Measurements from ENCODE around the gene BMPR1A. TPM values are rescaled to one million over a fixed set of nuclear protein-coding genes. Genes with fewer than 3 reads are reported as not detected.

BMPR1A gene
- polyA plus RNA-seq, 3 donors, result 0.25 to 0.67 (median 0.61) TPM

GRCh38 chr10:86936661-86937501, 180.5 kb downstream of the BMPR1A start:
- H4K20me1 ChIP-seq (ENCODE audit: insufficient read depth, low read length), result no peaks in the 10 kb centered on the region
- Mint-ChIP-seq H3K27me3 (ENCODE audit: low read depth in 3 of 3) (peaks cover 3 to 5% (median 5%) of the 10 kb centered on the region in 3 donors), H3K36me3 (no peaks in the 10 kb centered on the region), H3K4me3 (no peak overlapping the region), H3K4me1 (peaks cover 2% of the 10 kb centered on the region), H3K9me3 (no peaks in the 10 kb centered on the region), H3K27ac (no peak overlapping the region)
- H3K4me3 ChIP-seq (replicated peaks in 1 of 3; ENCODE audit: low read depth in 2 of 3, low read length in 3 of 3), result no peak overlapping the region
- H3K4me2 ChIP-seq (replicated peaks; ENCODE audit: extremely low read depth, low read length, poor library complexity, severe bottlenecking), result no peak overlapping the region
- DNase-seq, result no peak
- H3K79me2 ChIP-seq (ENCODE audit: insufficient read depth, low read length), result no peaks in the 10 kb centered on the region
- 93% methylated on average over 10 of the region's 13 CpGs for WGBS (ENCODE audit: insufficient coverage)
- no peak overlapping the region for H3K27ac ChIP-seq (ENCODE audit: low read depth in 1 of 2, low read length in 2 of 2)
- H3K4me1 ChIP-seq (ENCODE audit: control insufficient read depth in 1 of 2, insufficient read depth in 2 of 2, low read length in 2 of 2), result peaks cover 4 to 6% of the 10 kb centered on the region in 2 donors
- TF ChIP-seq CTCF (IDR thresholded peaks at IDR 0.05), result no peak
- no peak overlapping the region for H3K9ac ChIP-seq (ENCODE audit: insufficient read depth, low read length, poor library complexity, severe bottlenecking)
- H3K36me3 ChIP-seq (replicated peaks in 1 of 2; ENCODE audit: control insufficient read depth in 1 of 2, insufficient read depth in 2 of 2, low read length in 2 of 2), result no peaks in the 10 kb centered on the region
- intact Hi-C loops (cut with micrococcal nuclease), result no loop called here
- H3K27me3 ChIP-seq (ENCODE audit: control insufficient read depth in 2 of 2, insufficient read depth in 2 of 2, low read length in 2 of 2), result peaks cover 0 to 3% of the 10 kb centered on the region in 2 donors
- no peak overlapping the region for H2AFZ ChIP-seq (ENCODE audit: insufficient read depth, low read depth, low read length, poor library complexity, severe bottlenecking)
- H3K9me3 ChIP-seq (replicated peaks in 1 of 2; ENCODE audit: control insufficient read depth in 1 of 2, insufficient read depth in 1 of 2, low read length in 2 of 2), result no peaks in the 10 kb centered on the region

- intact Hi-C loops (cut with micrococcal nuclease), result no loop called here
- WGBS (ENCODE audit: insufficient coverage), result no CpG with 5 or more reads among the region's 6 CpGs
Measured at GRCh38 chr10:86937502-86938154, 181.2 kb downstream of the BMPR1A start.

More at GRCh38 chr10:86937502-86938154, 181.2 kb downstream of the BMPR1A start:
- H3K4me2 ChIP-seq (replicated peaks; ENCODE audit: extremely low read depth, low read length, poor library complexity, severe bottlenecking), result no peak overlapping the region
- no peak overlapping the region for H3K27ac Mint-ChIP-seq
- H2AFZ ChIP-seq (ENCODE audit: insufficient read depth, low read depth, low read length, poor library complexity, severe bottlenecking), result no peak overlapping the region
- peaks cover 0 to 2% (median 0%) of the 10 kb centered on the region in 7 donors for H3K9me3 Mint-ChIP-seq
- H3K27ac ChIP-seq (ENCODE audit: low read depth in 1 of 2, low read length in 2 of 2), result no peak overlapping the region
- peaks cover 0 to 3% of the 10 kb centered on the region in 2 donors for H3K27me3 ChIP-seq (ENCODE audit: control insufficient read depth in 2 of 2, insufficient read depth in 2 of 2, low read length in 2 of 2)
- DNase-seq, result no peak
- H3K4me3 ChIP-seq (replicated peaks in 1 of 3; ENCODE audit: low read depth in 2 of 3, low read length in 3 of 3), result no peak overlapping the region
- peaks cover 4 to 6% of the 10 kb centered on the region in 2 donors for H3K4me1 ChIP-seq (ENCODE audit: control insufficient read depth in 1 of 2, insufficient read depth in 2 of 2, low read length in 2 of 2)
- no peaks in the 10 kb centered on the region for H3K36me3 ChIP-seq (replicated peaks in 1 of 2; ENCODE audit: control insufficient read depth in 1 of 2, insufficient read depth in 2 of 2, low read length in 2 of 2)
- peaks cover 3 to 5% (median 5%) of the 10 kb centered on the region in 3 donors for H3K27me3 Mint-ChIP-seq (ENCODE audit: low read depth in 3 of 3)
- H3K4me3 Mint-ChIP-seq, result no peak overlapping the region
- no peak overlapping the region for H3K9ac ChIP-seq (ENCODE audit: insufficient read depth, low read length, poor library complexity, severe bottlenecking)
- no peaks in the 10 kb centered on the region for H3K4me1 Mint-ChIP-seq
- no peaks in the 10 kb centered on the region for H3K9me3 ChIP-seq (replicated peaks in 1 of 2; ENCODE audit: control insufficient read depth in 1 of 2, insufficient read depth in 1 of 2, low read length in 2 of 2)
- no peaks in the 10 kb centered on the region for H4K20me1 ChIP-seq (ENCODE audit: insufficient read depth, low read length)
- no peak for TF ChIP-seq CTCF (IDR thresholded peaks at IDR 0.05)
- H3K79me2 ChIP-seq (ENCODE audit: insufficient read depth, low read length), result no peaks in the 10 kb centered on the region
- no peaks in the 10 kb centered on the region for H3K36me3 Mint-ChIP-seq

Measured in CD14-positive monocyte (primary cell).